Heart left ventricle (tissue), 16 donors: ENCODE data around the gene CXCL1. TPM values are rescaled to one million over a fixed set of nuclear protein-coding genes. Genes with fewer than 3 reads are reported as not detected.

Source experiments
- ATAC-seq, 4 donors: fragments of 200-7000 bp; cut with Tn5 transposase; one replicate each; pipeline ENCODE4 v1.9.1; 2020 to 2022; ENCODE audit warnings: moderate library complexity in 4 of 4, mild to moderate bottlenecking in 3 of 4, moderate number of reproducible peaks in 1 of 4
- DNase-seq, 5 donors: peaks; one replicate each; pipeline ENCODE4 v3.0.0-alpha.2; 2020
- H3K27ac ChIP-seq, 12 donors: fragments of 200-600 bp; sonication (generic) in 4 of 12; one replicate each; pipeline versions ENCODE4 v1.5.0 to v1.8.0; 2016 to 2022; ENCODE audit warnings: mild to moderate bottlenecking in 2 of 12
- H3K27me3 ChIP-seq, 9 donors: fragments of 200-600 bp; sonication (generic) in 2 of 9; one replicate each; pipeline versions ENCODE4 v1.5.1 to v1.8.0; 2016 to 2022; ENCODE audit warnings: mild to moderate bottlenecking in 3 of 9
- H3K36me3 ChIP-seq, 9 donors: fragments of 200-600 bp; sonication (generic) in 2 of 9; one replicate each; pipeline versions ENCODE4 v1.5.0 to v1.8.0; 2018 to 2022; ENCODE audit warnings: mild to moderate bottlenecking in 2 of 9
- H3K4me1 ChIP-seq, 12 donors: fragments of 200-600 bp; sonication (generic) in 4 of 12; one replicate each; pipeline versions ENCODE4 v1.5.0 to v1.8.0; 2016 to 2022; ENCODE audit warnings: mild to moderate bottlenecking in 3 of 12
- H3K4me3 ChIP-seq, 12 donors: fragments of 200-600 bp; sonication (generic) in 4 of 12; one replicate each; pipeline versions ENCODE4 v1.5.0 to v1.8.0; 2017 to 2022; ENCODE audit warnings: mild to moderate bottlenecking in 9 of 12, moderate library complexity in 4 of 12
- H3K9me3 ChIP-seq, 12 donors: fragments of 200-600 bp; sonication (generic) in 4 of 12; one replicate each; pipeline versions ENCODE4 v1.5.0 to v1.8.0; 2016 to 2022; ENCODE audit warnings: mild to moderate bottlenecking in 1 of 12
- CTCF ChIP-seq, 12 donors: fragments of 200-600 bp; sonication (generic) in 4 of 12; IDR thresholded peaks; one replicate each; pipeline versions ENCODE4 v1.5.0 to v1.8.0; 2018 to 2022; ENCODE audit warnings: antibody characterized with exemption in 12 of 12, mild to moderate bottlenecking in 5 of 12
- POLR2A ChIP-seq, 2 donors: fragments of 450-650 bp; IDR thresholded peaks; one replicate each; pipeline ENCODE4 v1.6.1; 2017; ENCODE audit warnings: antibody characterized with exemption in 2 of 2, mild to moderate bottlenecking in 2 of 2, moderate library complexity in 2 of 2
- WGBS, 4 donors: extraction: QIAGEN DNeasy Blood & Tissue Kit in 2 of 4; methylation state at CpG; one replicate each; pipeline versions ENCODE4 v1.1.5 to v1.1.7; 2013 to 2018; 5-methylcytosine and 5-hydroxymethylcytosine counted together
- intact Hi-C, 10 donors: fragments of 100-400 bp; cut with DNase I; formaldehyde crosslinking; loops; one replicate each; pipeline versions ENCODE4 v1.11.1 to v1.14.2; 2022
- polyA plus RNA-seq, 2 donors: library from polyadenylated mRNA; stranded (reverse); fragments of 200-250 nt; gene quantifications; one replicate each; pipeline ENCODE4 v1.2.3, GENCODE V29; 2013
- total RNA-seq, 9 donors: library from RNA; depleted of rRNA in 2 of 9; stranded (reverse); fragments of >200 nt in 2 of 9; fragmentation: NEBNext Ultra II Directional in 3 of 9; extraction: Animal tissue kit (Norgen Biotek cat#: 25700) in 3 of 9; gene quantifications; one replicate each; pipeline versions ENCODE4 v1.1.0 to v1.2.4, GENCODE V29; 2016 to 2023
- donor health status: ischemic (EF 13 %, LVEDD 7.1; RV severe dilation, severe dysfunction).
- donor health status: healthy with polysubstance abuse.
- donor health status: DM: no; HTN: yes; CAD: no.
- donor health status: DM: no; HTN: no; CAD: no.
- donor health status: ischemic (EF 25% LVEDD 6.9; RV normal size, moderate dysfunction).
- donor health status: ischemic (EF 25% LVEDD 5.7; RV mildly dilated, moderate dysfunction).
- donor health status: healthy.
- donor health status: DM: yes; HTN: yes; CAD: no.
- donor health status: ischemic (EF 35%, LVEDD 5.7; RV mildly dilated, moderate dysfunction).
- donor health status: nonischemic (EF 11% LVEDD 7.7; RV severe dilation, severe dysfunction).
- donor health status: DM: yes; HTN: yes; CAD: no.
- donor health status: PGD.
- donor health status: ischemic (EF 29% LVEDD 5.4; RV normal size, mild dysfunction).
- donor health status: nonischemic (EF 23%, LVEDD 6.1; RV moderate dilation, normal function).

Gene CXCL1
- total and polyA plus RNA-seq, 11 donors, result 0.26 to 14.9 (median 1.7) TPM; not detected in 1

- Histone ChIP-seq H3K4me1 (no peaks in the 10 kb centered on the region), H3K36me3 (no peaks in the 10 kb centered on the region), H3K9me3 (no peaks in the 10 kb centered on the region), H3K4me3 (no peak overlapping the region), H3K27ac (peak overlapping the region in 2 of 12 donors; percentile 6 to 21), H3K27me3 (no peaks in the 10 kb centered on the region)
- intact Hi-C loops, result loop anchor here in 2 of 10 donors (5.0 kb wide), 1 partner anchor 255 kb away; no protein-coding TSS in a partner anchor
- DNase-seq, result no peak
- ATAC-seq, result peak in 2 of 4 donors; percentile 81 to 95
- TF ChIP-seq POLR2A (IDR thresholded peaks at IDR 0.05) (no peak), CTCF (IDR thresholded peaks at IDR 0.05) (no peak)
- WGBS, 4 donors, result 79 to 89% (median 87%) methylated on average over 2 of the region's 2 CpGs
Observed at GRCh38 chr4:73917081-73917501, 47.9 kb downstream of the CXCL1 start.

GRCh38 chr4:73918058-73918457 is 48.9 kb downstream of the CXCL1 start:
- no peak for DNase-seq
- WGBS, 4 donors, result 77 to 87% (median 82%) methylated on average over 2 of the region's 2 CpGs
- Histone ChIP-seq H3K9me3 (no peaks in the 10 kb centered on the region), H3K27me3 (no peaks in the 10 kb centered on the region), H3K4me3 (no peak overlapping the region), H3K27ac (peak overlapping the region in 2 of 12 donors; percentile 6 to 21), H3K4me1 (peaks cover 0 to 2% (median 0%) of the 10 kb centered on the region in 12 donors), H3K36me3 (no peaks in the 10 kb centered on the region)
- TF ChIP-seq CTCF (IDR thresholded peaks at IDR 0.05), result no peak
- TF ChIP-seq POLR2A (IDR thresholded peaks at IDR 0.05), result no peak
- no peak for ATAC-seq
- intact Hi-C loops, result loop anchor here in 2 of 10 donors (5.0 kb wide), 1 partner anchor 256 kb away; no protein-coding TSS in a partner anchor

GRCh38 chr4:73919691-73920090 is 50.5 kb downstream of the CXCL1 start:
- WGBS, 4 donors, result 80 to 91% (median 84%) methylated on average over 3 of the region's 3 CpGs
- peaks cover 0 to 7% (median 0%) of the 10 kb centered on the region in 9 donors for H3K27me3 ChIP-seq
- no peak overlapping the region for H3K27ac ChIP-seq
- H3K4me3 ChIP-seq, result no peak overlapping the region
- no peaks in the 10 kb centered on the region for H3K9me3 ChIP-seq
- intact Hi-C loops, result loop anchor here in 8 of 10 donors (5.0 to 10.0 kb wide), 8 partner anchors 185 to 257 kb away; no protein-coding TSS in a partner anchor
- TF ChIP-seq CTCF (IDR thresholded peaks at IDR 0.05) (no peak), POLR2A (IDR thresholded peaks at IDR 0.05) (no peak)
- no peaks in the 10 kb centered on the region for H3K36me3 ChIP-seq
- ATAC-seq (no peak), DNase-seq (no peak)
- peaks cover 0 to 6% (median 0%) of the 10 kb centered on the region in 12 donors for H3K4me1 ChIP-seq

Other genes with a start within 250 kb of the CXCL1 start
- under 1 TPM in 1 of 9 donors, not detected in 8; 0.11 TPM for gene RASSF6, start 249.0 kb upstream of the CXCL1 start, total RNA-seq
- not detected for gene RASSF6, start 249.0 kb upstream of the CXCL1 start, polyA plus RNA-seq
- 1 to 10 TPM in 3 of 9 donors, under 1 TPM in 3, not detected in 3; 0.15 to 7.5 (median 1.7) TPM for gene CXCL8, start 128.8 kb upstream of the CXCL1 start, total RNA-seq
- gene CXCL8, start 128.8 kb upstream of the CXCL1 start, polyA plus RNA-seq, result under 1 TPM; 0.42 to 0.69 TPM
- 1 to 10 TPM in 2 of 9 donors, under 1 TPM in 3, not detected in 4; 0.16 to 4.5 (median 0.83) TPM for gene CXCL6, start 32.7 kb upstream of the CXCL1 start, total RNA-seq
- gene CXCL6, start 32.7 kb upstream of the CXCL1 start, polyA plus RNA-seq, result under 1 TPM; 0.11 to 0.71 TPM
- gene PF4V1, start 16.1 kb upstream of the CXCL1 start, total RNA-seq, result under 1 TPM in 1 of 9 donors, not detected in 8; 0.93 TPM
- gene PF4V1, start 16.1 kb upstream of the CXCL1 start, polyA plus RNA-seq, result not detected
- 1 to 10 TPM in 1 of 9 donors, under 1 TPM in 2, not detected in 6; 0.48 to 2.6 (median 0.51) TPM for gene PF4, start 112.6 kb downstream of the CXCL1 start, total RNA-seq
- gene PF4, start 112.6 kb downstream of the CXCL1 start, polyA plus RNA-seq, result under 1 TPM in 1 of 2 donors, not detected in 1; 0.65 TPM
- 1 to 10 TPM in 2 of 9 donors, under 1 TPM in 4, not detected in 3; 0.42 to 1.7 (median 0.57) TPM for gene PPBP, start 118.8 kb downstream of the CXCL1 start, total RNA-seq
- gene PPBP, start 118.8 kb downstream of the CXCL1 start, polyA plus RNA-seq, result under 1 TPM in 1 of 2 donors, not detected in 1; 0.68 TPM
- under 1 TPM in 1 of 9 donors, not detected in 8; 0.51 TPM for gene CXCL5, start 129.3 kb downstream of the CXCL1 start, total RNA-seq
- under 1 TPM; 0.08 to 0.10 TPM for gene CXCL5, start 129.3 kb downstream of the CXCL1 start, polyA plus RNA-seq
- 1 to 10 TPM in 3 of 9 donors, under 1 TPM in 4, not detected in 2; 0.32 to 8.9 (median 0.97) TPM for gene CXCL3, start 169.3 kb downstream of the CXCL1 start, total RNA-seq
- under 1 TPM; 0.69 to 0.80 TPM for gene CXCL3, start 169.3 kb downstream of the CXCL1 start, polyA plus RNA-seq
- 10 to 100 TPM in 3 of 9 donors, 1 to 10 TPM in 6; 1.8 to 33.6 (median 5.9) TPM for gene CXCL2, start 229.8 kb downstream of the CXCL1 start, total RNA-seq
- 1 to 10 TPM; 8.4 to 9.0 TPM for gene CXCL2, start 229.8 kb downstream of the CXCL1 start, polyA plus RNA-seq